GM19452 (cell line): ENCODE measurements around the gene CAMTA1.

Source experiments
- ATAC-seq: cut with Tn5 transposase; IDR thresholded peaks from one replicate; pipeline ENCODE4 v1.9.1; 2021; ENCODE audit not compliant: unreplicated experiment

The CAMTA1 gene

GRCh38 chr1:7265771-7266371 lies 480.6 kb downstream of the CAMTA1 start:
- ATAC-seq, result no peak

GRCh38 chr1:7266561-7266960 lies 481.3 kb downstream of the CAMTA1 start:
- no peak for ATAC-seq

- ATAC-seq, result no peak
Measured at GRCh38 chr1:7267493-7267892, 482.2 kb downstream of the CAMTA1 start.

- no peak for ATAC-seq
Measured at GRCh38 chr1:7268983-7269382, 483.7 kb downstream of the CAMTA1 start.

GRCh38 chr1:7269525-7269924 lies 484.3 kb downstream of the CAMTA1 start:
- no peak for ATAC-seq

- no peak for ATAC-seq
Measured at GRCh38 chr1:7274256-7274655, 489.0 kb downstream of the CAMTA1 start.

GRCh38 chr1:7278045-7278444 lies 492.8 kb downstream of the CAMTA1 start:
- no peak for ATAC-seq

- no peak for ATAC-seq
Measured at GRCh38 chr1:7278827-7279765, 493.8 kb downstream of the CAMTA1 start.

- ATAC-seq, result no peak
Measured at GRCh38 chr1:7279769-7280168, 494.5 kb downstream of the CAMTA1 start.

GRCh38 chr1:7280347-7280960 lies 495.2 kb downstream of the CAMTA1 start:
- no peak for ATAC-seq

- no peak for ATAC-seq
Measured at GRCh38 chr1:7281821-7282220, 496.6 kb downstream of the CAMTA1 start.

- ATAC-seq, result no peak
Measured at GRCh38 chr1:7284839-7285435, 499.7 kb downstream of the CAMTA1 start.

- ATAC-seq, result no peak
Measured at GRCh38 chr1:7285856-7286454, 500.7 kb downstream of the CAMTA1 start.

GRCh38 chr1:7287013-7287412 lies 501.8 kb downstream of the CAMTA1 start:
- ATAC-seq, result no peak

GRCh38 chr1:7288992-7289391 lies 503.7 kb downstream of the CAMTA1 start:
- no peak for ATAC-seq

GRCh38 chr1:7289694-7290093 lies 504.4 kb downstream of the CAMTA1 start:
- ATAC-seq, result no peak

- no peak for ATAC-seq
Measured at GRCh38 chr1:7290971-7291970, 506.0 kb downstream of the CAMTA1 start.

GRCh38 chr1:7292036-7292681 lies 506.9 kb downstream of the CAMTA1 start:
- ATAC-seq, result no peak

- no peak for ATAC-seq
Measured at GRCh38 chr1:7292714-7293419, 507.6 kb downstream of the CAMTA1 start.
